Measurements from ENCODE around the gene SNRNP25.

- TF ChIP-seq CTCF (IDR thresholded peaks at IDR 0.05; ENCODE audit: borderline replicate concordance, extremely low read depth, low read length, poor library complexity, severe bottlenecking) (no peak), EZH2 (IDR thresholded peaks at IDR 0.05; ENCODE audit: borderline replicate concordance, low read depth, low read length, severe bottlenecking) (no peak)
Observed at GRCh38 chr16:84718-85406, 31.2 kb downstream of the SNRNP25 start.
